Fibroblast of the conjunctiva (primary cell): ENCODE data around the gene HTR1A.

Experiments
- DNase-seq: peaks from one replicate; pipeline ENCODE4 v3.0.0-alpha.2; 2010; ENCODE audit warnings: low read depth

HTR1A gene

DNA sequence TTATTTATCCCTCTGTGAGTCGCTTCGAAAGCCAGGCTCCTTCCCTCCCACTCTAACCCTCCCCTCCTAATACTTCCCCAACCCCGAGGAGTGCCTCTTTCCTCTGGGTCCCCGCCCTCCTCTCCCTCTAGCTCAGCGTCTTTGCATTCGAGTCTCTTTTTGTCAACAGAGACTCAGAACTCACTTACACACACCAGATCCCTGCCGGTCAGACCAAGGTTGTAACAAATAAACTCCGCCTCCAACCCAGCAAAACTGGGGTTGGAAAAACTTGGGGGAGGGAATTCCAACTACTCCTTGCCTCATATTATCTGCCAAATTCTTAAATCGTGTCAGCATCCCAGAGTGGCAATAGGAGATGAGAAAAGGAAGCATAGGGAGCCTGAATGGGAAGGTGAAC lies at the start of gene HTR1A:
HTR1A (minus strand) TSS at position 167 of the 400 bp plus-strand sequence. CDS start 726 bp downstream, outside the sequence.
- no peak for DNase-seq

DNA sequence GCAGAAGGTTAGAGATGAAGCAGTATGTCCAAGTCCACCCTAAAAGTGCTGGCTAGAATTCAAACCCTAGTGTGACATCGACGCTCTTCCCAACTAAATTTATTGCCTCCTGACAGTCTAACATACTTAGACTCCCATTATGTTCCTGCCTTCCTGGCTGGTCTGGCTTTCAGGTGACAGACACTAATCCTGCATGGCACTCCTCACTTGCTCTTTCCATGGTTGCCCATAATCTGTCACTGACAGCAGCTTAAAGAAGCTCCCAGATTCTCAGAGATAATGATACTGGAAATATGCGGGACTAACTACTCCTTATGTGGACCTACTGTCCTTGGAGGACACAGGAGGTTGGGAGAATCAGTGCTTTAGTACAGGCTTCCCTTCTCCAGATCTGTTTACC lies 41.7 kb upstream of the HTR1A start:
- no peak for DNase-seq

DNA sequence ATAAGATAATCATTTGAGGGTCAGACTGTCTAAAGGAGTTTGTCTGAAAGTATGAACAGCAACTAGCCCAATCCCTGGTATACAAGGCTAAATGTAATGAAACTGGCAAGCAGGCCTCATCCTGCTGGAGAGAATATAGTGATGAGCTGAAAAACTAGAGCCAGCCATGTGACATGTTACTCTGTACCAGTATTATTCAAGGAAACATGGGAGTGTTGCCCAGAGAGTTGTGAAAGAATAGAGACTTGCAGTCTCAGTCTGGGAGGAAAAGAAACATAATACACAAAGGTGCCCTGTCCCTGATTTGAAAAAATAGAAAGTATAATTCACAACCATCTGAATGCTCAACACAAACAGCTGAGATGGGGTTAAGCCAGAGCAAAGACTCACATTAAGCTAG lies 37.9 kb upstream of the HTR1A start:
- DNase-seq, result no peak

DNA sequence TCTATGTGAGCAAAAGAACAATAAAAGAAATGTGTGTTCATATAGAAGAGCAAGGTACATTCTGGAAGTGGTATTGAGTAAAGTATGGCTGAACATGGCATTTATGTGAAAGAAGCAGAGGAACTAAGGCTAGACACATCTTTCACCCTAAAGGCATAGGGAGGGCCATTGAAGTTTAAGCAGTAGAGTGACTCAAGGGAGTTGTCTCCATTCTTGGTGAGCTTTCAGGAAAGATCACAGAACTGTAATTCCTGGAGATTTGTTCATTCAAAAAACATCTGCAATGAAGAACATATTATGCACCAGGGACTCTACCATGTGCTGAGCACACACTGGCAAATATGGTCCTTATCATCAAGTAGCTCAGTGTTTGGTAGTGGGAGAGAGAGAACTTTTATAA lies 24.8 kb upstream of the HTR1A start:
- no peak for DNase-seq

DNA sequence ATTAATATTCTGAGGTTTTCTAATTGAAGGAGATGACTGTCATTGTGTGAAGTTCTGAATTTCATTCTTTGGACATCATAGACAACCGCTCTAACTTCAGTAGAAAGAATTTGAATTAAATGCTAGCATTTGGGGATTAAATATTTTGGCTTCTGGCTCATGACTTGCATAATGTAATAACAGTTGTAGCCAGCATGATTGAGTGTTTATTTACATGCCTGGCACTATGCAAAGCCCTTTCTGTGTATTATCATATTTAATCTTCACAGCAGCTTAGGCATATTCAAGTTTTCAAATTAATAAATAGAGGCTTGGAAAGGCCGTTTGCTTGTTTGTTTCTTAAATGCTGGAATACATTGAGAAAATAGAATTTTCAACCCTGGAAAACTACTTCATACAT lies 19.6 kb upstream of the HTR1A start:
- DNase-seq, result no peak

DNA sequence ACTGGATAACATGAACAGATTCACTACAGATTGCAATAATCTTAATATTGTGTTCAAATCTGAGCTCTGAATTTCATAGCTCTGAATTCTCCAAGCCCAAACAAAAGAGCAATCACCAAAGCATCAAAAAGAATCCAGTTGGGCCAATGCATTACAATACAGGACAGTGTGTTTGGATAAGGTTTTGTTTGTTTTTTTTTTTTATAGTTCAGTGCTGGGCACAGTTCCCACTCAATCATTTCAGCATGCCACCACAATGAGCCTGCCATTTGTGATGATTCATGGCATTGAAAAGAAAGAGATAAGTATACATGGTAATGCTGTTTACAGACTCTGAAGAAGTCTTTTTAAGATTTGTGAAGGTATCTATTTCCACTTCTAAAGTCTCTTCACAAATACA lies 1.7 kb upstream of the HTR1A start:
- no peak for DNase-seq

DNA sequence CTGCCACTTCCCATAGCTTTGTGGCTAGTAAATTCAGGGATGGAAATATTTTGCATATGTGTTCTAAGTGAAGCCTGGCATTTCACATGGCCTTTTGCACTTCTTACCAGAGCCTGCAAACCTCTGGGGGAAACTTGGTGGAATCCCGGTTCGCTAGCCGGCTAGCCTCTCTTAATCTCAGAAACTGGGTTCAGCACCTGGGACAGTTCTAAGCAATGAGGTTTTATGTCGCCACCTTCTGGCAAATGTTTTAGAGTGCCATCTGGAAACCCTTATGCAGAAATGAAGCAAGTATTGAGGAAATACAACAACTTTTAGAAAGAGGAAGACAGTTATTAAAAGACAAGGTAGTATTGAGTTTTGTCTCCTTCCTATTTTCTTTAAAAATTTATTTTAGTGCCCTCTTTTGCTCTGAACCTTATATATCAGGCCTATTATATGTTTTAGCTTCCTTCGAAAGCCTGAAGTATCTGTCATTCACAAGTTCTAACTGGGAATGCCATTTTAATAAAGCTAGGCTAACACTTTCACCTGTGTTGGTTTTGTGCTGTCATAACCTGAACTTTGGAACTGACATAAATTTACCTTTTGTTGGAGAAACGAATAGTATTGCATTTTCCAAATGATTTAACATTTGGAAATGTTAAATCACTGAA lies 963 bp upstream of the HTR1A start:
- peak; percentile 47 for DNase-seq

DNA sequence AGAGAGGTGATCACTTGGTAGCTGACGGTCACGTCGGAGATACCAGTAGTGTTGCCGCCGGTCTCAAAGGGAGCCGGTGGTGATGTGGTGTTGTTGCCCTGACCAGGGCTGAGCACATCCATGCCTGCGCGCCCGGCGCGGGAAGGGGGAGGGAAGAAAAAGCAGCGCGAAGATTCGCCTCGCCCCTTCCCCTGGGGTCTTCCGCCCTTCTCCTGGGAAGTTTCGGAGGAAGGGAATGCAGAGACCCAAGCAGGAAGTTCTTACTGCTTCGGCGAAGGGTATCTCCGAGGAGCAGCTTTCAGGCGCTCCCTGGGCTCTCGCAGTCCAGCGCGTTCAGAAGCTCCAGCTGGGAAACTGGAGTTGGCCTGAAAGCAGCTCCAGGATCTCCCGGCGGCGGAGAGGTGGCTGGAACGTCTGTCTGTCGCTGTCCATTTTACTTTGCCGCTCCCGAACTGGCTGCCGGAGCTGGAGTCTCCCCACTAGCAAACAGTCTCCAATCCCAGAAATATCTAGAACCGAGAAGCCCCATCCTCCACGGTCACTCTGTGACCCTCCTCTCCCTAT lies 565 bp downstream of the HTR1A start:
- DNase-seq, result no peak

DNA sequence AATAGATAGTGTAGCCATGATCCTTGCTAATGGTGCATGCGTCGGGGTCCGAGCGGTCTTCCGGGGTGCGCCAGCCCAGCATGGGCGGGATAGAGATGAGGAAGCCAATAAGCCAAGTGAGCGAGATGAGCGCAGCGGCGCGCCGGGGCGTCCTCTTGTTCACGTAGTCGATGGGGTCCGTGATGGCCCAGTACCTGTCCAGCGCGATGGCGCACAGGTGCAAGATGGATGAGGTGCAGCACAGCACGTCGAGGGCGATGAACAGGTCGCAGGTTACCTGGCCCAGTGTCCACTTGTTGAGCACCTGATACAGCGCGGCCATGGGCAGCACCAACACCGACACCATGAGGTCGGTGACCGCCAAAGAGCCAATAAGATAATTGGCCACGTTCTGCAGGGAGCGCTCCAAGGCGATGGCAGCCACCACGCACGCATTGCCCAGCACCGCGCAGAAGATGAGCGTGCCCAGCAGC lies 1.1 kb downstream of the HTR1A start:
- no peak for DNase-seq

DNA sequence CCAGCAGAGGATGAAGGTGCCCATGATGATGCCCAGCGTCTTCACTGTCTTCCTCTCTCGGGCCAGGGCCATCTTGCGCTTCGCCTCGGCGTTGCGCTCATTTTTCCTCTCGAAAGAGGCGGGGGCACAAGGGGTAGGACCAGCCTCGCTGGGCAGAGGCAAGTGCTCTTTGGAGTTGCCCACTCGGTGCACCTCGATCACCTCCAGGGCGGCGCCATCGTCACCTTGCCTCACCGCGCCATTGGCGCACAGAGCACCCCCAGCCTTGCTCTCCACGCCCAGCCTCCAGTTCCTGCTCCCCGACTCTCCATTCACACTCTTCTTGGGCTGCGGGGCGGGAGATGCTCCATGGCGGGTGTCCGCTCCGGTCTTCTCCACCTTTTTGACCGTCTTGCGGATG lies 1.6 kb downstream of the HTR1A start:
- DNase-seq, result no peak

DNA sequence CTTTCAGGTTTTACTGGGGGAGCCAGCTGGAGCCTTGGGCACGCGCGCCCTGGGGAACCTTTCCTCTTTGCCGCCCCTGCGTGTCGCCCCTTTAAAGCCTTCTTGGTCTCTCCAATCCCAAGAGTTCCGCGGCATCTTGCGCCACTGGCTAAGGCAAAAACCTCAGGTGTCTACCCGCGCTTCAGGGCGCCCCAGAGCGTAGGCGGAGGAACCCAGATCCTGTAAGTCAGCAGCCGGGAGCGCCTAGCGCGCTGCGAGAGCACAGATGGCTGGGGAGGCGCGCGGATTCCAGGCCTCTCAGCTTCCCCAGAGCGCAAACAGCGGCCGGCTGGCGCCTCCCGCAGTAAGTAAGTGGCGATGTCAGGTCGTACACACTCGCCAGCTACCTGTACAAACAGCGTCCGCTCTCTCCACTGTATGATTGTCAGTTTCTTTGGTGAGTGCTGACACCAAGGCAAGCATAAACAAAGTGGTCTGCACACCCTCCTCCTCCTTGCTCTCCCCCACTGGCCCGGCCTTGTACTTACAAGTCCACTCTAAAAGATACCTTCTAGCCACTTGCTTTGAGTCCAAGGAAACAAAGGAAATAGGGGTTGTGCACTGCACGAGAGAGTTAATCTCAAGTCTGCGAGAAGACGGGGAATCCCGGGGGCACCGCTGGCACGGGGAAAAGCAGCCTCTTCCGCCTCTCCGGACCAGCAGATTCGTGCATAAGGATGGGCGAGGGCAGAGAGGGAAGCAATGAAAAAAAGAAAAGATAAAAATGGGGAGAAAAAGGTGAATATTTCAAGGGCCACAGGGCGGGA lies 2.9 kb downstream of the HTR1A start:
- DNase-seq, result no peak

DNA sequence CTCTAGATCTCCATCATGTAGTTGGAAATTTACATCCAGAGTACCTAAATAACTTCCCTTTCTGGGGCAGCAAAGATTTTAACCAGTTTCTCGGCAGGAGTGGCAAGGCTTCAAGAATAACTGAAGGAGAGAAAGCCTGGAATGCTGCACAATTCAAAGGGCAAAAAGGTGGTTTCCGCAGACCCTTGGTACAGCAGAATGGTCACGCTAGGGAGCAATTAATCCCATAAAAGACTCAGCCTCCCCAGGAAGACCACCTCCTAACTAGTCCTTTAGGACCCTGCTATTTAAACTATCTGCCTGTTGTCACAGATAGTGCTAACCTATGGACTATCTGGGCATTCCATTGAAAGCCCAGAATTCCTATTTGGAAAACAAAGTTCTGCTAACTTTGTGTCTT lies 3.6 kb downstream of the HTR1A start:
- no peak for DNase-seq

DNA sequence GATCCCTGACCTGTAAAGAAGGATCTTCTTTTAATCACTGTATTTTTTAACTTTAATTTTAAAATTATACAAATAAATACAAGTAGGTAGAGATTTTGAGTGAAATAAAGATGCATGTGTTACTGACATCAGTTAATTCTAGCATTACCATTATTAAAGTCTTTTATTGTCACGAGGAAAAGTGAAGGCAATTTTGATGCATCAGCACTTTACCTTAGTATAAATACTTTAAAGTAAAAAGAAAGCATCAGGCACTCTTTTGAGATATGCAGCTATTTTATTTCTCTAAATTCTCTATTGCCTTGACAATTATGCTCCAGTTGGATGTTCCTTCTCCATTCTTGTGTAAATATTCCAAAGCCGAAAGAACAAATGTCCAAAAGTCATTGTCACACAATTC lies 4.6 kb downstream of the HTR1A start:
- no peak for DNase-seq

DNA sequence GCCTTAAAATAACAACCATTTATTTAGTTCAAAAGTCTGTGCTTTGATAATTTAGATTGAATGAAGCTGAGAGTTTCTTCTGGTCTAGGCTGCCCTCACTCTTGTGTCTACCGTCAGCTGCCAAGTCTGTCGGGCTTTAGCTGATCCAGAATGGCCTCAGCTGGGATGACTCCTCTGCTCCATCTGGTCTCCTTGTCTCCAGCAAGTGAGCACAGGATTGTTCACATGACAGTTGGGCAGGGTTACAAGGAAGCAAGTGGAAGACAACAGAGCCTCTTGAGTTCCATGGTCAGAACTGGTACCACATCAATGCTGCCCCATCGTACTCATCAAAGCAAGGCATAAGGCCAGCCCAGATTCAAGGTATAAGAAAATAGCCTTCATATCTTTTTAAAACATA lies 9.0 kb downstream of the HTR1A start:
- no peak for DNase-seq

DNA sequence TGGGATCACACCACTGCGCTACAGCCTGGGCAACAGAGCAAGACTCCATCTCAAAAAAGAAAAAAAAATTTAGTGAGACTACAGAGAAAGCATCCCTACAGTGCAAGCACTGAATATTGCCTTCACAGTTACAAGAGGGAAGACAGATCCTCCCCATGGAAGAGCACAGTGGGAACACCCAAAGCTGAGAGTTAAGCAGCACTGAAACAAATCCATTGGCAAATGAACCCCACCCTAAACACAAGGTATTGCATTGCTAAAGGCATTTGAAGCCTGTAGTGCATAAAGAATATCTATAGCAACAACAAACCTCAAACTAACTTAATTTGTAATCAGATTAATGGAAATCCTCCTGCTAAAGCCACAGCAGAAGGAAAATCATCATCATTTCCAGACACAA lies 27.1 kb downstream of the HTR1A start:
- DNase-seq, result no peak

DNA sequence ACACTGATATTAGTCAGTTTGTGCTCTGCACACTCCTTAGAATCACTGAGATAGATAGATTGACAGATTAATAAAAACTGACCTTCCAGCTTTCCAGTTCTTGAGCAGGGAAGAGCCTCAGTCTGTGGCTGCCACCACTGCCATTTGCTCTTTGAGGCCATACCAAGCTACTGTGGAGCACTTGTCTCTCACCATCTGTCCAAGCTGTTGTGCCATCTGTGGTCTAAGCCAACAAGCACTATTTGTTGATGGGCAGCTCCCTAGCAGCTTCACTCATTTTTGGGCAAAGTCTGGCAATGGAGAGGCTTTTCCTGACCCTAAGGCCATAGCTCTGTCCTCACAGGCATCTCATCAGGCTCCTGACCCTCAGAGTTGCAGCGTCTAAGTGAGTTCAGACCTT lies 30.4 kb downstream of the HTR1A start:
- DNase-seq, result no peak

DNA sequence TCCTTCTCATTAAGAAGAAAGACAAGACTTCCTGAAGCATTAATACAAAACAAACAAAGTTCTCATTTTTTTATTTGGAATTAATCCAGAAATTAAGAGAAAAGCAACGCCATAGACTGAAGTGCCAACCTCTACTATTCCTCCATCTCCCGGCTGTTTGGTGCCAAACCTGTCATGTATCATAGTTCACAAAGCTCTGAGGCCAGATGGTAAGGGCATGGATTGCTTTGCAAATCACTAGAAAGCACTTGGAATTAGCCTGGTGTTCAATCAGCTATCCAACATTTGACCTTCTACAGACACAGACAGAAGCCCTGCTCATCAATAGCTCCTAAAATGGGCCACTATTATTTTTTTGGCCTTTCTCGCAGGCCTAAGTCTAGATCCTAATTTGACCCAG lies 33.8 kb downstream of the HTR1A start:
- no peak for DNase-seq

DNA sequence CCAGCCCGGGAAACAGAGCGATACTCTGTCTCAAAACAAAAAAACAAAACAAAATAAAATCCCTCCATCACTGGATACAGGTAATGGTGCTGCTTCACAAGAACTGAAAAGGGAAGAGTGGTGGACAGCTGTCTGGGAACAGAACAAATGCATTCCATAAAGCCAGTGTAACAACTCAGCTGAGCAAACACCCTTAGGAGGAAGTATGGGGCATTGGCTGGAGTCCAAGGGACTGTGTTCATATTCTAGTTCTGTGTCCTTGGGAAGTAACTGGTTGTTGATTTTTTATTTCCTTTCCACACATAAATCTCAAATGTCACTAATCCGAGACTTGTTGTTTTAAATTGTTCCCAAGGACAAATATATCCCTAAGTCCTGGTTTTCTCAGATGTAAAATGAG lies 38.3 kb downstream of the HTR1A start:
- no peak for DNase-seq

DNA sequence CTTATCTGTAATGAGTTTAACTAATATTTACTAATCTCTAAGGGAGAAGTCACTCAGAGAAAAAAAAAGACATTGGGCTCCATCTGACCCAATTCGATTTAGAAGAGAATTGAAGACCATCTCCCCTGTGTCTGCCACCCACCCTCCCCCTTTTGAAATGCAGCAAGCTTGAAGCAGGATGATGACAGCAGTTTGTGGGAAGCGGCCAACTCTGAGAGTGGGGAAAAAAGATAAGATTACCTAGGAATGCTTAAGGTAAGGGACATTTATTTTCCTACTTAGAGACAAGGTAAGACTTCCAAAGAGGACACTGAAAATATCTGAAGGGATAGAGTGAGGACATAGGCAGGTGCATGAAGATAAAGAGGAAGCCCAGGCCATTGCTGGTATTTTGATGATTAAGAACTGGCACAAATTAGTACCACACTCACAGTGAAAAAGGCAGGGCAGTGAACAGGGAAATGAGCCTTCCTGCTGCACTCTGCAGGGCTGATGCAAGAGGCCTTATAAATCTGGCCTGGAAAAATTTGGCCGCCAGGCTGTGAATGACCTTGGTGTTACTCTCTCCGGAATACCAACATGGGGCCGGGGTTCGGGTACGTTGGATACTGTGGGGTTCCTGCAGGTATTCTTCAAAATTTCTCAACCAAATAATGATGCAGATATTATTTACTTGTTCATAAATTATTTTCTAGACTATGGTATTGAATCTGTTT lies 42.3 kb downstream of the HTR1A start:
- no peak for DNase-seq

DNA sequence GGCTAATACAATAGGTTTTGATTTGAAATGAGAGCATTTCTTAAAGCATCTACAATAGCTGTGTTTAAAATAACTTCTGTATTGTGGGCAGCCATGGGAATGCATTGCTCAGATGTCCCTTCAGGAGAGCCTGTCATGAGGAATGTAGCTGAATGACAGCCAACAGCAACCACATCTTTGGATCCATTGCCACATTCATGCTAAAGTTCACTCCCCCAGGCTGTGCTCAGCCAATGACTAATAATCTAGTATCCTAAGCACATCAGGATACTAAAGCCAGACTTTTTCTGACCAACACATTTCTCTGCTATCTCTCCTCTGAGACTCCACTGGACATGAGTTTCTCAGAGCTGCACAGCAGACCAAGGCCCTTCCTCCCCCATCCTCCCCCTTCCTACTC lies 45.5 kb downstream of the HTR1A start:
- DNase-seq, result no peak

DNA sequence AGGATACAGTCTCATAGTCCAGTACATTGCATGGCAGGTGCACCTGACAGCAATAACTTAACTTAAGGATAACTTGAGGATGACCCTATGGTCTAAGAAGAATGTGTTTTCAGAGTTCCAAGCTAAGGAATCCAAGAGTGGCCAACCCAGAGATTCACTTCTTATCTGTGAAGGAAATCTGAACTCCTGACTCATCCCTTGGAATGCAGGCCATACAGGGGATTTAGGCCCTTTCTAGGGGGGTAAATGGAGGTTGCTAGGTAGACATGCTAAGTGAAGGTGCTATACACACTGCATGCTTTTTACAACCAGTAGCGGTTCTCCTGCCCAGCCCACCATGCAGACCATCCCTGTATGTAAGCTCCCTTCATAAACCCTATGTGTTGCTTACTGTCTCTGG lies 50.4 kb downstream of the HTR1A start:
- DNase-seq, result no peak
